Measurements from ENCODE around the gene ZCCHC14.
A peak's percentile ranks its signal among the peaks of the same experiment; 100 is the strongest.
"Not testable (repeated sequence)": the region's sequence is repeated elsewhere in the genome, so short reads cannot be mapped to it uniquely, and the experiment has no call there.

Gene ZCCHC14

DNA sequence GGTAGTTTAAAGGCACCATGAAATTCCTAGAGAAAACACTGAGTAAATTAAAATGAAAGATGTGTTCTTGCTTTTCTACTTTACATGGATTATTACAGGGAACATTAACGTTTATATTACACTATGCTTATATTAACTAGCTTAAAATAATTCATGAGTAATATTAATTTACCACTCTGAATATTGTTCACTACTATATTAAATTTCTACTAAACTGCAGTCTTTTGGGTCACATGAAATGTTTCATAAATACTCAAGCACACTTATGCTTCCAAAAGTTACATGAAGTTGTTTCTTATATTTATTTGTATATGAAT lies 104.0 kb downstream of the ZCCHC14 start:
- no peaks in the 10 kb centered on the region for H3K9me3 ChIP-seq
- peak overlapping the region; percentile 40 to 41 for H3K4me3 ChIP-seq (ENCODE audit: low read depth in 1 of 2, low read length in 1 of 2)
- TF ChIP-seq, protein P1, sequence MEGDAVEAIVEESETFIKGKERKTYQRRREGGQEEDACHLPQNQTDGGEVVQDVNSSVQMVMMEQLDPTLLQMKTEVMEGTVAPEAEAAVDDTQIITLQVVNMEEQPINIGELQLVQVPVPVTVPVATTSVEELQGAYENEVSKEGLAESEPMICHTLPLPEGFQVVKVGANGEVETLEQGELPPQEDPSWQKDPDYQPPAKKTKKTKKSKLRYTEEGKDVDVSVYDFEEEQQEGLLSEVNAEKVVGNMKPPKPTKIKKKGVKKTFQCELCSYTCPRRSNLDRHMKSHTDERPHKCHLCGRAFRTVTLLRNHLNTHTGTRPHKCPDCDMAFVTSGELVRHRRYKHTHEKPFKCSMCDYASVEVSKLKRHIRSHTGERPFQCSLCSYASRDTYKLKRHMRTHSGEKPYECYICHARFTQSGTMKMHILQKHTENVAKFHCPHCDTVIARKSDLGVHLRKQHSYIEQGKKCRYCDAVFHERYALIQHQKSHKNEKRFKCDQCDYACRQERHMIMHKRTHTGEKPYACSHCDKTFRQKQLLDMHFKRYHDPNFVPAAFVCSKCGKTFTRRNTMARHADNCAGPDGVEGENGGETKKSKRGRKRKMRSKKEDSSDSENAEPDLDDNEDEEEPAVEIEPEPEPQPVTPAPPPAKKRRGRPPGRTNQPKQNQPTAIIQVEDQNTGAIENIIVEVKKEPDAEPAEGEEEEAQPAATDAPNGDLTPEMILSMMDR (IDR thresholded peaks at IDR 0.05): no peak
- H3K36me3 ChIP-seq: no peaks in the 10 kb centered on the region
- peaks cover 52 to 57% of the 10 kb centered on the region in 2 experiments for H3K4me1 ChIP-seq (ENCODE audit: control insufficient read depth in 1 of 2, insufficient read depth in 1 of 2, low read depth in 1 of 2, low read length in 1 of 2)
- H3K27me3 ChIP-seq: no peaks in the 10 kb centered on the region
- H3K27ac ChIP-seq: peak overlapping the region; percentile 94

DNA sequence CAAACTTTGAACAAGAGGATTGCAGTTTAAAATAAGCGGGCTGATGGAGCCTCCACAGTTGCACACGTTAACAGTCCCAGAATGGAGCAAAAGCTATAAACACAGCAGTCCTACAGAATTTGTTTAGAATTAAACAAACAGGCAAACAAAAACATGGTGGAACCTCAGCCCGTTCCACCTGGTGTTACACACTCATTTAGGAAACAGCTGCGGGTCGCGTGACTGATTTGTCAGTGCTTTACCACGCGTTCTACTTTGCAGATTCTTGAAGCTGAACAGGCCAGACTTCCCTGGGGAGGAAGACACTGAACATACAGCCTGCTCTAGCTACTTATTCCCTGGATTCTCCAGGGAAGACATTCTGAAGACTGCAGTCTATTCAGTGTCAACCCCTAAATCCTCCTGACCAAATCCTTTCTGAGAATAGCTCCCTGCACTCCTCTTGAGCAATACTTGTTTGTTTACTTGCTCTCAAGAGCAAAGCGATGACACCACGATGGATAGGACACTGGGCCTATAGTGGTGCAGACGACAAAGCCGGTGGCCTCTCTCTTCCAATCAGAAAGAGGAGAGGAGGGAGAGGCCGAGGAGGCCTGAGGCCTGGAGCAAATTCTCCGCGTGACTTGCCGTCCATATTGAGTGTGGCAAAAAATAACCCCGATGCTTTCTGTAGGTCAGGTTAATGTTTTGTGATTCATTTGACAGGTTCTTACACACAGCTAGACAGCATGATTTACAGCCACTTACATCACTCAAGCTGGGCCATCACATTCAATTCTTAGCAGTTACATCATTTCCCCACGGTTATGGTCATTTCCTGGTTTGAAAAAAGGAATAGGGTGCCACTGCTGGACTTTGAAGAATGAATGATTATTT lies 104.6 kb downstream of the ZCCHC14 start:
- TF ChIP-seq, protein P1 (IDR thresholded peaks at IDR 0.05): peak; percentile 28
- no peaks in the 10 kb centered on the region for H3K9me3 ChIP-seq
- H3K27me3 ChIP-seq: peaks cover 1% of the 10 kb centered on the region
- peaks cover 46 to 55% of the 10 kb centered on the region in 2 experiments for H3K4me1 ChIP-seq (ENCODE audit: control insufficient read depth in 1 of 2, insufficient read depth in 1 of 2, low read depth in 1 of 2, low read length in 1 of 2)
- H3K36me3 ChIP-seq: no peaks in the 10 kb centered on the region
- peak overlapping the region; percentile 40 to 41 for H3K4me3 ChIP-seq (ENCODE audit: low read depth in 1 of 2, low read length in 1 of 2)
- H3K27ac ChIP-seq: peak overlapping the region; percentile 94

DNA sequence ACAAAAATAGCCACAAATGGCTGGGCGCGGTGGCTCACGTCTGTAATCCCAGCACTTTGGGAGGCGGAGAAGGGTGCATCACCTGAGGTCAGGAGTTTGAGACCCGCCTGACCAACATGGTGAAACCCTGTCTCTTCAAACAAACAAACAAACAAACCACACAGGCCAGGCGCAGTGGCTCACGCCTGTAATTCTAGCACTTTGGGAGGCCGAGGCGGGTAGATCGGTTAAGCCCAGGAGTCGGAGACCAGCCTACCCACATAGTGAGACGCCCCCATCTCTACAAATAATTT lies 108.0 kb downstream of the ZCCHC14 start:
- not testable (repeated sequence) for H3K9me3 ChIP-seq, H3K36me3 ChIP-seq
- Histone ChIP-seq H3K27ac (peak overlapping the region; percentile 80), H3K4me1 (ENCODE audit: control insufficient read depth in 1 of 2, insufficient read depth in 1 of 2, low read depth in 1 of 2, low read length in 1 of 2) (peaks cover 42 to 52% of the 10 kb centered on the region in 2 experiments), H3K4me3 (ENCODE audit: low read depth in 1 of 2, low read length in 1 of 2) (peak overlapping the region; percentile 89 to 97), H3K27me3 (peaks cover 24% of the 10 kb centered on the region)

DNA sequence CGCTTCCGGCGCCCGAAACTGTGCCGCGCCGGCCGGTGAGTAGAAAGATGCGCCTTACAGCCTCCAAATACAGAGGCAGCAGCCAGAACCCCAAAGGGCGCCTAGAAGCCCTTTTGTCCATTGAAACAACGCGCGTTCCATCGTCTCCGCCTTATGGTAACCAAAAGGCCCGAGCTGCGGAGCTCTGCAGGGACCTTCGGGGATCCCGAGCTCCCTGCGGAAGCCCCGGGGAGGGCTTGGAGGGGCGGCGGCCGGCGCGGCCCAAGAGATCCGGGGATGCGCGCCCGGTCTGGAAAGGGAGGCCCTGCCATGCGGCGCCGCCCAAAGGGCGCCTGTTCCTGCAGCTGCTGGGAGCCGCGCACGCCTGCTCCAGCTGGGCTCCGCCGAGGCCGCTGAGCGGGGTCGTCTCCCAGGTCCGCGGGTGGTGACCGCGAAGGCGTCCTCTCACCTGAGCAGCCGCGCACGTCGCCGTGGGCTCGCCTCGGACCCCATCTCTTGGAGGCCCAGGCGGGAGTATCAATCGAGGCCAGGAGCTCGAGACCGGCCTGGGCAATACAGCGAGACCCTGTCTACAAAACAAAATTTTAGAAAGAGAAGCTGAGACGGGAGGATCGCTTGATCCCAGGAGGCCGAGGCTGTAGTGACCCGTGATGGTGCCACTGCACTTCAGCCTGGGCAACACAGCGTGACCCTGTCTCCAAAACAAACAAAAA lies 108.5 kb downstream of the ZCCHC14 start:
- Histone ChIP-seq H3K4me1 (ENCODE audit: control insufficient read depth in 1 of 2, insufficient read depth in 1 of 2, low read depth in 1 of 2, low read length in 1 of 2) (peaks cover 40 to 49% of the 10 kb centered on the region in 2 experiments), H3K27me3 (peaks cover 24% of the 10 kb centered on the region)
- TF ChIP-seq, protein P1 (IDR thresholded peaks at IDR 0.05): no peak

DNA sequence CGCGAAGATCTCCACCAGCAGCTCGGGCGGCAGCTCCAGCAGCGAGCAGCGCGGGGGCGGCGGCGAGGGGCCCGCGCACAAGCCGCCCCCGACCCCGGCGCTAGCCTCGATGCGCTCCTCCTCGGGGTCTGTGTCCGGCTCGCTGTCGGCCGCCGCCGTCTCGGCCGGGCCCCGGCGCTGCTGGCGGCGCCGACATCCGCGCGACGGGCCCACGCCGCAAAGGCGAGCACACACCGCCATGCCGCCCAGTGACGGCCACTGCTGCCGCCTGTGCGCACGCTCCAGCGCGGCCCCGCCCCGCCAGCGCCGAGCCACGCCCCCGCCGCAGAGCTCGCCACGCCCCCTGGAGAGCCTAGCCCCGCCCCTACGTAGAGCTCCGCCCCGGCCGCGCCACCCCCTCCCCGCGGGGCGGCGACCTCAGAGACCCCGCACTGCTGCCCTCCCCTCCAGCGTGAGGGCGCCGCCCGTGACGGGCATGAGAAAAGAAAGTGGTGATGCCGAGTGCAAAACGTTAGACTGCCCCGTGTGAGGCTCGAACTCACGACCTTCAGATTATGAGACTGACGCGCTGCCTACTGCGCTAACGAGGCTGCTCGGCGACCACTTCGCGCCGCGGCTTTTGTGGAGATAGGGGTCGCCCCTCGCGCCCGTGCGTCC lies 109.2 kb downstream of the ZCCHC14 start, which contains the start of gene FBXO31:
FBXO31 (minus strand) TSS at position 272 of the 657 bp plus-strand sequence; CDS start at position 240, 32 bp downstream.
- TF ChIP-seq, protein P1 (IDR thresholded peaks at IDR 0.05): peak; percentile 16
- no peaks in the 10 kb centered on the region for H3K36me3 ChIP-seq
- peaks cover 24% of the 10 kb centered on the region for H3K27me3 ChIP-seq
- peak within 1 kb of the TSS; percentile 89 to 97 for H3K4me3 ChIP-seq (ENCODE audit: low read depth in 1 of 2, low read length in 1 of 2)
- H3K27ac ChIP-seq: peak within 1 kb of the TSS; percentile 80
- no peaks in the 10 kb centered on the region for H3K9me3 ChIP-seq
- peaks cover 33 to 42% of the 10 kb centered on the region in 2 experiments for H3K4me1 ChIP-seq (ENCODE audit: control insufficient read depth in 1 of 2, insufficient read depth in 1 of 2, low read depth in 1 of 2, low read length in 1 of 2)

More for the DNA sequence above, 108.5 kb downstream of the ZCCHC14 start:
- Histone ChIP-seq H3K4me3 (ENCODE audit: low read depth in 1 of 2, low read length in 1 of 2) (peak overlapping the region; percentile 89 to 97), H3K9me3 (no peaks in the 10 kb centered on the region), H3K36me3 (no peaks in the 10 kb centered on the region), H3K27ac (peak overlapping the region; percentile 80)

Data from neutrophil (primary cell).